ENCODE measurements around the gene CAMK2B.
"Not testable (repeated sequence)": the region's sequence is repeated elsewhere in the genome, so short reads cannot be mapped to it uniquely, and the experiment has no call there.

CAMK2B gene

DNA sequence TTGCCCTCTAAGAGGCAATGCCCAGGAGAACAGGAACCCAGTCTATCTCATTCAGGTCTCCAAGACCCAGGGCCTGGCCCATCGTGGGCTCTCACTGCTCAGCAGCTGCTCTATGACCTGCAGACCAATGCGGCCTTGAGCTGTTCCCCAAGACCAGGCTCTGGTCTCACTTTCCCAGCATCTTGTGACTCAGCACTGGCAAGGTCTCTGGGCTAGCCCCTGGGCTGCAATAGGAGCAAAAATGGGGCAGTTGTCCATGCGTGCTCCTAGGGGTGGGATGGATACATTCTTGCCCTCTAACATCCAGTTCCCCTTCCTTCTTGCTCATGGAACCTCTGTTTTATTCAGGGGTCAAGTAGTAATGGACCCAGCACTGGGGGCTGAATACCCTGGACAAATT, 149.7 kb downstream of the CAMK2B start:
- Histone ChIP-seq H3K36me3 (ENCODE audit: control insufficient read depth, insufficient read depth, low read length) (no peaks in the 10 kb centered on the region), H3K4me1 (ENCODE audit: control insufficient read depth, insufficient read depth, low read length) (peaks cover 7% of the 10 kb centered on the region), H3K9me3 (ENCODE audit: control insufficient read depth, low read length) (no peaks in the 10 kb centered on the region), H3K4me3 (ENCODE audit: insufficient read depth, low read depth, low read length) (no peak overlapping the region), H3K27ac (ENCODE audit: insufficient read depth, low read depth, low read length, poor library complexity, severe bottlenecking) (no peak overlapping the region), H3K27me3 (ENCODE audit: control insufficient read depth, insufficient read depth, low read length, poor library complexity, severe bottlenecking) (no peaks in the 10 kb centered on the region)
- 91 to 96% methylated on average over 3 of the region's 3 CpGs for WGBS, 2 experiments

DNA sequence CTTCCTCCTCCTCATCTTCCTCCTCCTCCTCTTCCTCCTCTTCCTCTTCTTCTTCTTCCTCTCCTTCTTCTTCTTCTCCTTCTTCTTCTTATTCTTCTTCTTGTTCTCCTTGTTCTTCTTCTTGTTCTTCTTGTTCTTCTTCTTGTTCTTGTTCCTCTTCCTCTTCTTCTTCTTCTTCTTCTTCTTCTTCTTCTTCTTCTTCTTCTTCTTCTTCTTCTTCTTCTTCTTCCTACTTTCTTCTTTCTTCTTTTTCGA, 150.8 kb downstream of the CAMK2B start:
- not testable (repeated sequence) for H3K36me3 ChIP-seq (ENCODE audit: control insufficient read depth, insufficient read depth, low read length); H3K4me1 ChIP-seq (ENCODE audit: control insufficient read depth, insufficient read depth, low read length); H3K27ac ChIP-seq (ENCODE audit: insufficient read depth, low read depth, low read length, poor library complexity, severe bottlenecking); H3K9me3 ChIP-seq (ENCODE audit: control insufficient read depth, low read length); H3K4me3 ChIP-seq (ENCODE audit: insufficient read depth, low read depth, low read length); H3K27me3 ChIP-seq (ENCODE audit: control insufficient read depth, insufficient read depth, low read length, poor library complexity, severe bottlenecking)
- 89 to 95% methylated on average over 1 of the region's 1 CpG for WGBS, 2 experiments

DNA sequence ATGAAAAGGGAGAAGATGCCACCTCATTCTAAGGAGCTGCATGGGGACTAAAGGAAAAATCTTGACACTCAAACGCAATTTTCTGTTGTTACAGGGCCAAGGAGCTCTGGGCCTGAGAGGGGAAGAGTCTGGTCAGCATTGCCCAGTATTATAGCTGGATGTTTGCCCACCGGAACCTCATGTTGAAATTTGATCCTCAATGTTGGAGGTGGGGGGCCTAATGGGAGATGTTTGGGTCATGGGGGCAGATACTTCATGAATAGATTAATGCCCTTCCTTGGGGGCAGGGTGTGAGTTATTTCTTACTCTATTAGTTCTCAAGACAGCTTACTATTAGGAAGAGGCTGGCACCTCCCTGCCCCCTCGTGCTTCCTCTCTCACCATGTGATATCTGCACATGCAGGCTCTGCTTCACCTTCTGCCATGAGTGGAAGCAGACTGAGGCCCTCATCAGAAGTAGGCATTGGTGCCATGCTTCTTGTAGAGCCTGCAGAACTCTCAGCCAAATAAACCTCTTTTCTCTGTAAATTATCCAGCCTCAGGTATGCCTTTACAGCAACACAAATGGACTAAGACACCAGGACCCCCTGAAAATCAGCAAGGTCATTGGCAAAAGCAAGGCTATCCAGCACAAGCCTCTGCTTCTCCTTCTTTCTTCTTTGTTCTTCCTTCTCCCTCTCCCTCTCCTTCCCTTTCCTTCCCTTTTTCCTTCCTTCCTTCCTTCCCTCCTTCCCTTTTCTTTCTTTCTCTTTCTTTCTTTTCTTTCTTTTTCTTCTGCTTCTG, 151.3 kb downstream of the CAMK2B start:
- H3K4me3 ChIP-seq (ENCODE audit: insufficient read depth, low read depth, low read length) = no peak overlapping the region
- no peaks in the 10 kb centered on the region for H3K36me3 ChIP-seq (ENCODE audit: control insufficient read depth, insufficient read depth, low read length)
- H3K27ac ChIP-seq (ENCODE audit: insufficient read depth, low read depth, low read length, poor library complexity, severe bottlenecking) = no peak overlapping the region
- H3K9me3 ChIP-seq (ENCODE audit: control insufficient read depth, low read length) = no peaks in the 10 kb centered on the region
- H3K27me3 ChIP-seq (ENCODE audit: control insufficient read depth, insufficient read depth, low read length, poor library complexity, severe bottlenecking) = no peaks in the 10 kb centered on the region
- 88 to 89% methylated on average over 3 of the region's 3 CpGs for WGBS, 2 experiments
- peaks cover 7% of the 10 kb centered on the region for H3K4me1 ChIP-seq (ENCODE audit: control insufficient read depth, insufficient read depth, low read length)

DNA sequence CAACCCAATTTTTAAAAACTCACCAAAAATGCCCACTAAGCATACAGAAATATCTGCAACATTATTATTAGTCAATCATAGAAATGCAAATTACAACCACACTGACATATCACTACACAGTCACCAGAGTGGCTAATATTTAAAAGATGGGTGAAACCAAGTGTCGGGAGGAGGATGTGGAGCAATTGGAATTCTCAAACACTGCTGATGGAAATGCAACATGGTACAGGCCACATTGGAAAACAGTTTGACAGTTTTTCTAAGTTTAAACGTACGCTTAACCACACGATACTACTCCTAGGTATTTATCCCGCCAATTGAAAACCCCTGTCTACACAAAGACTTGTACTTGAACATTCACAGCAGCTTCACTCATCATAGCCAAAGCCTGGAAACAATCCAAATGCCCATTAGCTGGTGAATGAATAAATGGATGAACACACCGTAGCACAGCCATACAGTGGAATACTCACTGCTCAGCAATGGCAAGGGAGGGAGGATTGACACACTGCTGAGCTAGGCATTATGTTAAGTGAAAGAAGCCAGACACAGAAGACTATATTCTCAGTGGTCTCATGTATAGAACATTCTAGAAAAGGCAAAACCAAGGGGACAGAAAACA, 152.5 kb downstream of the CAMK2B start:
- Histone ChIP-seq H3K4me1 (ENCODE audit: control insufficient read depth, insufficient read depth, low read length) (peaks cover 7% of the 10 kb centered on the region), H3K27ac (ENCODE audit: insufficient read depth, low read depth, low read length, poor library complexity, severe bottlenecking) (no peak overlapping the region), H3K9me3 (ENCODE audit: control insufficient read depth, low read length) (no peaks in the 10 kb centered on the region), H3K4me3 (ENCODE audit: insufficient read depth, low read depth, low read length) (no peak overlapping the region), H3K27me3 (ENCODE audit: control insufficient read depth, insufficient read depth, low read length, poor library complexity, severe bottlenecking) (no peaks in the 10 kb centered on the region), H3K36me3 (ENCODE audit: control insufficient read depth, insufficient read depth, low read length) (no peaks in the 10 kb centered on the region)
- 94 to 100% methylated on average over 6 of the region's 6 CpGs for WGBS, 2 experiments

DNA sequence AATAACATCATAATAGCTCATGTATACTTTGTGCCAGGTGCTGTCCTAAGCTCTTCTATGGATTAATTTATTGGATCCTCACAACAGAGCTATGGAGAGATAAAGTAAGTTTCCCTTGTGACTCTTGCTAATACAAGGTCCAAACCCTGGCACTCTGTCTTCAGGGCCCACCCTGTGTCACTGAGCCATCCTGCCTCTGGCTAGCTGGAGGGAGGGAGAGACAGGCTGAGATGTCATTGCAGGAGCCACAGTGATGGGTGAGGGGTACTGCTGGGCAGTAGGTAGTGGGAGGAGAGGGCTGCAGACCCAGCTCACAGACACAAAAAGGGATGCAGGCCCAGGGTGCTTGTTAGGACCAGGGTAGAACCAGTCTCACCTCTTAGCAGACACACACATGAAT, 153.0 kb downstream of the CAMK2B start:
- no peak overlapping the region for H3K27ac ChIP-seq (ENCODE audit: insufficient read depth, low read depth, low read length, poor library complexity, severe bottlenecking)
- H3K4me1 ChIP-seq (ENCODE audit: control insufficient read depth, insufficient read depth, low read length) = peaks cover 2% of the 10 kb centered on the region
- H3K27me3 ChIP-seq (ENCODE audit: control insufficient read depth, insufficient read depth, low read length, poor library complexity, severe bottlenecking) = no peaks in the 10 kb centered on the region
- H3K4me3 ChIP-seq (ENCODE audit: insufficient read depth, low read depth, low read length) = no peak overlapping the region
- H3K9me3 ChIP-seq (ENCODE audit: control insufficient read depth, low read length) = no peaks in the 10 kb centered on the region
- H3K36me3 ChIP-seq (ENCODE audit: control insufficient read depth, insufficient read depth, low read length) = no peaks in the 10 kb centered on the region

DNA sequence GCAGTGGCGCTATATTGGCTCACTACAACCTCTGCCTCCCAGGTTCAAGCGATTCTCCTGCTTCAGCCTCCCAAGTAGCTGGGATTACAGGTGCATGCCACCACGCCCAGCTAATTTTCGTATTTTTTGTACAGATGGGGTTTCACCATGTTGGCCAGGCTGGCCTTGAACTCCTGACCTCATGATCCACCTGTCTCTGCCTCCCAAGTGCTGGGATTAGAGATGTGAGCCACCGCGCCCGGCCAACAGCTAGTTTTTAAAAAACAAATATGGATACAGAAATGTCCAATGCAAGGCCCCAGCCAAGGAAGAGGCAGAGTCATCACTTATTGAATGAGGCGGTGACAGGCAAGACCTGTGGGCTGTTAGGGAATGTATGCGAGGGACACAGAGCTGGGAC, 153.5 kb downstream of the CAMK2B start:
- H3K4me3 ChIP-seq (ENCODE audit: insufficient read depth, low read depth, low read length); H3K9me3 ChIP-seq (ENCODE audit: control insufficient read depth, low read length); H3K27me3 ChIP-seq (ENCODE audit: control insufficient read depth, insufficient read depth, low read length, poor library complexity, severe bottlenecking); H3K27ac ChIP-seq (ENCODE audit: insufficient read depth, low read depth, low read length, poor library complexity, severe bottlenecking); H3K4me1 ChIP-seq (ENCODE audit: control insufficient read depth, insufficient read depth, low read length); H3K36me3 ChIP-seq (ENCODE audit: control insufficient read depth, insufficient read depth, low read length): not testable (repeated sequence)
- 95% methylated on average over 9 of the region's 9 CpGs for WGBS, 2 experiments

DNA sequence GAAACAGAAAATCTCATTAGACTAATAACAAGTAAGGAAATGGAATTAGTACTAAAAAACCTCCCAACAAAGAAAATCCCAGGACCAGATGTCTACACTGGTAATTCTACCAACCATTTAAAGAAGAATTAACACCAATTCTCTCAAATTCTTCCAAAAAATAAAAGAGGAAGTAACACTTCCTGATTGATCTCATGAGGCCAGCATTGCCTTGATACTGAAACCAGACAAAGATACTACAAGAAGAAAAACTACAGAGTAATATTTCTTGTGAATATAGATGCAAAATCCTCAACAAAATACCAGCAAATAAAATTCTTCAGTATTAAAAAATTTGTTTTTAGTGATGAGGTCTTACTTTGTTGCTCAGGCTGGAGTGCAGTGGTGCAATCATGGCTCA, 157.5 kb downstream of the CAMK2B start:
- Histone ChIP-seq H3K36me3 (ENCODE audit: control insufficient read depth, insufficient read depth, low read length) (no peaks in the 10 kb centered on the region), H3K4me3 (ENCODE audit: insufficient read depth, low read depth, low read length) (no peak overlapping the region), H3K27ac (ENCODE audit: insufficient read depth, low read depth, low read length, poor library complexity, severe bottlenecking) (no peak overlapping the region), H3K9me3 (ENCODE audit: control insufficient read depth, low read length) (no peaks in the 10 kb centered on the region), H3K4me1 (ENCODE audit: control insufficient read depth, insufficient read depth, low read length) (peaks cover 11% of the 10 kb centered on the region), H3K27me3 (ENCODE audit: control insufficient read depth, insufficient read depth, low read length, poor library complexity, severe bottlenecking) (no peaks in the 10 kb centered on the region)
